HEK293 (cell line): ENCODE results near the gene RTBDN.
A peak's percentile ranks its signal among the peaks of the same experiment; 100 is the strongest.

Source experiments
- GFI1B ChIP-seq: fragments of 450-650 bp; formaldehyde crosslinking; IDR thresholded peaks from 2 replicates; pipeline ENCODE4 v1.5.1; 2016; ENCODE audit warnings: missing biosample characterization, missing genetic modification characterization
- GLIS1 ChIP-seq: fragments of 450-650 bp; formaldehyde crosslinking; IDR thresholded peaks from 2 replicates; pipeline ENCODE4 v1.5.1; 2016; ENCODE audit warnings: missing biosample characterization, missing genetic modification characterization
- IKZF3 ChIP-seq: fragments of 450-650 bp; IDR thresholded peaks from 2 replicates; pipeline ENCODE4 v1.5.0; 2018; ENCODE audit warnings: missing biosample characterization, mild to moderate bottlenecking, missing genetic modification characterization, moderate library complexity
- KLF8 ChIP-seq: fragments of 450-650 bp; formaldehyde crosslinking; IDR thresholded peaks from 2 replicates; pipeline ENCODE4 v1.5.1; 2016; ENCODE audit warnings: missing biosample characterization, missing genetic modification characterization
- MEIS1 ChIP-seq: sonication (generic); formaldehyde crosslinking; IDR thresholded peaks from 2 replicates; pipeline ENCODE4 v1.8.1; 2022; ENCODE audit warnings: missing genetic modification reagents, mild to moderate bottlenecking, borderline replicate concordance
- TRIM28 ChIP-seq: IDR thresholded peaks from 2 replicates; pipeline ENCODE4 v1.6.1; 2011; ENCODE audit warnings: low read length, control low read depth, borderline replicate concordance
- YY1 ChIP-seq: fragments of 450-650 bp; formaldehyde crosslinking; IDR thresholded peaks from 2 replicates; pipeline ENCODE4 v1.5.1; 2018; ENCODE audit warnings: missing biosample characterization, missing genetic modification characterization
- ZBTB1 ChIP-seq: fragments of 450-650 bp; formaldehyde crosslinking; IDR thresholded peaks from 2 replicates; pipeline ENCODE4 v1.5.1; 2016; ENCODE audit warnings: missing biosample characterization, missing genetic modification characterization
- ZBTB17 ChIP-seq: fragments of 450-650 bp; formaldehyde crosslinking; IDR thresholded peaks from 2 replicates; pipeline ENCODE4 v1.5.1; 2016; ENCODE audit warnings: missing biosample characterization, missing genetic modification characterization
- ZFP69B ChIP-seq: fragments of 450-650 bp; formaldehyde crosslinking; IDR thresholded peaks from 2 replicates; pipeline ENCODE4 v1.5.1; 2016; ENCODE audit warnings: missing biosample characterization, missing genetic modification characterization
- ZNF157 ChIP-seq: fragments of 450-650 bp; formaldehyde crosslinking; IDR thresholded peaks from 2 replicates; pipeline ENCODE4 v1.5.1; 2016; ENCODE audit warnings: missing biosample characterization, missing genetic modification characterization
- ZNF350 ChIP-seq: fragments of 450-650 bp; formaldehyde crosslinking; IDR thresholded peaks from 2 replicates; pipeline ENCODE4 v1.5.0; 2017; ENCODE audit warnings: missing biosample characterization, mild to moderate bottlenecking, missing genetic modification characterization
- ZNF433 ChIP-seq: fragments of 450-650 bp; formaldehyde crosslinking; IDR thresholded peaks from 2 replicates; pipeline ENCODE4 v1.5.1; 2016; ENCODE audit warnings: missing biosample characterization, missing genetic modification characterization, low read depth
- ZNF660 ChIP-seq: fragments of 450-650 bp; IDR thresholded peaks from 2 replicates; pipeline ENCODE4 v1.5.1; 2018; ENCODE audit warnings: missing biosample characterization, mild to moderate bottlenecking, missing genetic modification characterization
- ZNF837 ChIP-seq: fragments of 450-650 bp; formaldehyde crosslinking; IDR thresholded peaks from 2 replicates; pipeline ENCODE4 v1.5.1; 2016; ENCODE audit warnings: missing biosample characterization, missing genetic modification characterization
- ZNF843 ChIP-seq: fragments of 450-650 bp; formaldehyde crosslinking; IDR thresholded peaks from 2 replicates; pipeline ENCODE4 v1.5.1; 2016; ENCODE audit warnings: missing biosample characterization, missing genetic modification characterization
- ZSCAN16 ChIP-seq: fragments of 450-650 bp; formaldehyde crosslinking; IDR thresholded peaks from 2 replicates; pipeline ENCODE4 v1.5.1; 2016; ENCODE audit warnings: missing biosample characterization, missing genetic modification characterization
- TF ChIP-seq, protein P1 (sequence below): fragments of 450-650 bp; formaldehyde crosslinking; IDR thresholded peaks from 2 replicates; pipeline ENCODE4 v1.5.1; 2016; ENCODE audit warnings: missing biosample characterization, missing genetic modification characterization, borderline replicate concordance
- TF ChIP-seq, protein P2 (sequence below): fragments of 450-650 bp; formaldehyde crosslinking; IDR thresholded peaks from 2 replicates; pipeline ENCODE4 v1.5.1; 2016; ENCODE audit warnings: missing biosample characterization, missing genetic modification characterization
- TF ChIP-seq, protein P3 (sequence below): fragments of 450-650 bp; formaldehyde crosslinking; IDR thresholded peaks from 2 replicates; pipeline ENCODE4 v1.5.1; 2016; ENCODE audit warnings: missing biosample characterization, missing genetic modification characterization
- TF ChIP-seq, protein P4 (sequence below): fragments of 450-650 bp; formaldehyde crosslinking; IDR thresholded peaks from 2 replicates; pipeline ENCODE4 v1.5.1; 2016; ENCODE audit warnings: missing biosample characterization, missing genetic modification characterization, borderline replicate concordance
- TF ChIP-seq, protein P5 (sequence below): fragments of 450-650 bp; formaldehyde crosslinking; conservative IDR thresholded peaks from 2 replicates; pipeline ENCODE4 v1.5.1; 2016; ENCODE audit warnings: low read depth, missing biosample characterization, missing genetic modification characterization
- TF ChIP-seq, protein P6 (sequence below): fragments of 450-650 bp; formaldehyde crosslinking; IDR thresholded peaks from 2 replicates; pipeline ENCODE4 v1.5.1; 2016; ENCODE audit warnings: missing biosample characterization, missing genetic modification characterization
- TF ChIP-seq, protein P7 (sequence below): fragments of 450-650 bp; formaldehyde crosslinking; IDR thresholded peaks from 2 replicates; pipeline ENCODE4 v1.5.1; 2016; ENCODE audit warnings: missing biosample characterization, missing genetic modification characterization

Gene RTBDN

DNA sequence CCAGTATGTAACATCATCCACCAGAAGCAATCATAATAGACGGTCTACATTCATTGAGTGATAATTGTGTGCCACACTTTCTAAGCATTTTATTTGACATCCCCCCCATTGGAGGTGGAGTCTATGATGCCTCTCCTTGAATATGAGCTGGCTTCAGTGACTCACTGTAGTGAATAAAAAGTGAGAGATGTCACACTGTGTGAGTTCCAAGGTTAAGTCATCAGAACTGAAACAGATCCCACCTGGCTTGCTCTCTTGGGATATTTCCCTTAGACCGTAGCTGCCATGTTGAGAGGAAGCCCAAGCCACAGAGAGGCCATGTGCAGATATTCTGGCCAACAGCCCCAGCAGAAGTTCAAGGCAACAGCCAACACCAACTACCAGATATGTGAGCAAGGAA is 12.6 kb downstream of the RTBDN start (continued):
- TF ChIP-seq, protein P1, sequence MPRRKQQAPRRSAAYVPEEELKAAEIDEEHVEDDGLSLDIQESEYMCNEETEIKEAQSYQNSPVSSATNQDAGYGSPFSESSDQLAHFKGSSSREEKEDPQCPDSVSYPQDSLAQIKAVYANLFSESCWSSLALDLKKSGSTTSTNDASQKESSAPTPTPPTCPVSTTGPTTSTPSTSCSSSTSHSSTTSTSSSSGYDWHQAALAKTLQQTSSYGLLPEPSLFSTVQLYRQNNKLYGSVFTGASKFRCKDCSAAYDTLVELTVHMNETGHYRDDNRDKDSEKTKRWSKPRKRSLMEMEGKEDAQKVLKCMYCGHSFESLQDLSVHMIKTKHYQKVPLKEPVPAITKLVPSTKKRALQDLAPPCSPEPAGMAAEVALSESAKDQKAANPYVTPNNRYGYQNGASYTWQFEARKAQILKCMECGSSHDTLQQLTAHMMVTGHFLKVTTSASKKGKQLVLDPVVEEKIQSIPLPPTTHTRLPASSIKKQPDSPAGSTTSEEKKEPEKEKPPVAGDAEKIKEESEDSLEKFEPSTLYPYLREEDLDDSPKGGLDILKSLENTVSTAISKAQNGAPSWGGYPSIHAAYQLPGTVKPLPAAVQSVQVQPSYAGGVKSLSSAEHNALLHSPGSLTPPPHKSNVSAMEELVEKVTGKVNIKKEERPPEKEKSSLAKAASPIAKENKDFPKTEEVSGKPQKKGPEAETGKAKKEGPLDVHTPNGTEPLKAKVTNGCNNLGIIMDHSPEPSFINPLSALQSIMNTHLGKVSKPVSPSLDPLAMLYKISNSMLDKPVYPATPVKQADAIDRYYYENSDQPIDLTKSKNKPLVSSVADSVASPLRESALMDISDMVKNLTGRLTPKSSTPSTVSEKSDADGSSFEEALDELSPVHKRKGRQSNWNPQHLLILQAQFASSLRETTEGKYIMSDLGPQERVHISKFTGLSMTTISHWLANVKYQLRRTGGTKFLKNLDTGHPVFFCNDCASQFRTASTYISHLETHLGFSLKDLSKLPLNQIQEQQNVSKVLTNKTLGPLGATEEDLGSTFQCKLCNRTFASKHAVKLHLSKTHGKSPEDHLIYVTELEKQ (tag by site-specific recombination), result no peak
- TF ChIP-seq ZNF433 (no peak), ZNF660 (no peak), ZNF837 (tag by site-specific recombination) (no peak), IKZF3 (tag by site-specific recombination) (peak; percentile 34; the same call in 1 of the 2 replicates), ZNF157 (tag by site-specific recombination) (no peak), MEIS1 (no peak), ZBTB17 (peak; percentile 27; the same call in 1 of the 2 replicates), ZBTB1 (no peak), GLIS1 (tag by site-specific recombination) (peak; percentile 34; the same call in 1 of the 2 replicates), YY1 (tag by site-specific recombination) (peak; percentile 52; the same call in 1 of the 2 replicates), ZSCAN16 (tag by site-specific recombination) (no peak), GFI1B (no peak), ZFP69B (tag by site-specific recombination) (no peak), KLF8 (tag by site-specific recombination) (no peak; the same call in 1 of the 2 replicates), ZNF350 (tag by site-specific recombination) (no peak), ZNF843 (tag by site-specific recombination) (no peak), TRIM28 (no peak)
- TF ChIP-seq, protein P2, sequence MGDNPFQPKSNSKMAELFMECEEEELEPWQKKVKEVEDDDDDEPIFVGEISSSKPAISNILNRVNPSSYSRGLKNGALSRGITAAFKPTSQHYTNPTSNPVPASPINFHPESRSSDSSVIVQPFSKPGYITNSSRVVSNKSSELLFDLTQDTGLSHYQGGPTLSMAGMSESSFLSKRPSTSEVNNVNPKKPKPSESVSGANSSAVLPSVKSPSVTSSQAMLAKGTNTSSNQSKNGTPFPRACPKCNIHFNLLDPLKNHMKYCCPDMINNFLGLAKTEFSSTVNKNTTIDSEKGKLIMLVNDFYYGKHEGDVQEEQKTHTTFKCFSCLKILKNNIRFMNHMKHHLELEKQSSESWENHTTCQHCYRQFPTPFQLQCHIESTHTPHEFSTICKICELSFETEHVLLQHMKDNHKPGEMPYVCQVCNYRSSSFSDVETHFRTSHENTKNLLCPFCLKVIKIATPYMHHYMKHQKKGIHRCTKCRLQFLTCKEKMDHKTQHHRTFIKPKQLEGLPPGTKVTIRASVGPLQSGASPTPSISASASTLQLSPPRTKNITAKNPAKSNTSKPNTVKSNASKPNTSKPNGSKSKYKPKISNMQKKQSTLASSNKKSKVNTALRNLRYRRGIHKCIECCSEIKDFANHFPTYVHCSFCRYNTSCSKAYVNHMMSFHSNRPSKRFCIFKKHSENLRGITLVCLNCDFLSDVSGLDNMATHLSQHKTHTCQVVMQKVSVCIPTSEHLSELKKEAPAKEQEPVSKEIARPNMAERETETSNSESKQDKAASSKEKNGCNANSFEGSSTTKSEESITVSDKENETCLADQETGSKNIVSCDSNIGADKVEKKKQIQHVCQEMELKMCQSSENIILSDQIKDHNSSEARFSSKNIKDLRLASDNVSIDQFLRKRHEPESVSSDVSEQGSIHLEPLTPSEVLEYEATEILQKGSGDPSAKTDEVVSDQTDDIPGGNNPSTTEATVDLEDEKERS (tag by site-specific recombination), result peak; percentile 94; the same call in 1 of the 2 replicates
- TF ChIP-seq, protein P3, sequence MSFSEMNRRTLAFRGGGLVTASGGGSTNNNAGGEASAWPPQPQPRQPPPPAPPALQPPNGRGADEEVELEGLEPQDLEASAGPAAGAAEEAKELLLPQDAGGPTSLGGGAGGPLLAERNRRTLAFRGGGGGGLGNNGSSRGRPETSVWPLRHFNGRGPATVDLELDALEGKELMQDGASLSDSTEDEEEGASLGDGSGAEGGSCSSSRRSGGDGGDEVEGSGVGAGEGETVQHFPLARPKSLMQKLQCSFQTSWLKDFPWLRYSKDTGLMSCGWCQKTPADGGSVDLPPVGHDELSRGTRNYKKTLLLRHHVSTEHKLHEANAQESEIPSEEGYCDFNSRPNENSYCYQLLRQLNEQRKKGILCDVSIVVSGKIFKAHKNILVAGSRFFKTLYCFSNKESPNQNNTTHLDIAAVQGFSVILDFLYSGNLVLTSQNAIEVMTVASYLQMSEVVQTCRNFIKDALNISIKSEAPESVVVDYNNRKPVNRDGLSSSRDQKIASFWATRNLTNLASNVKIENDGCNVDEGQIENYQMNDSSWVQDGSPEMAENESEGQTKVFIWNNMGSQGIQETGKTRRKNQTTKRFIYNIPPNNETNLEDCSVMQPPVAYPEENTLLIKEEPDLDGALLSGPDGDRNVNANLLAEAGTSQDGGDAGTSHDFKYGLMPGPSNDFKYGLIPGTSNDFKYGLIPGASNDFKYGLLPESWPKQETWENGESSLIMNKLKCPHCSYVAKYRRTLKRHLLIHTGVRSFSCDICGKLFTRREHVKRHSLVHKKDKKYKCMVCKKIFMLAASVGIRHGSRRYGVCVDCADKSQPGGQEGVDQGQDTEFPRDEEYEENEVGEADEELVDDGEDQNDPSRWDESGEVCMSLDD, result no peak
- TF ChIP-seq, protein P4, sequence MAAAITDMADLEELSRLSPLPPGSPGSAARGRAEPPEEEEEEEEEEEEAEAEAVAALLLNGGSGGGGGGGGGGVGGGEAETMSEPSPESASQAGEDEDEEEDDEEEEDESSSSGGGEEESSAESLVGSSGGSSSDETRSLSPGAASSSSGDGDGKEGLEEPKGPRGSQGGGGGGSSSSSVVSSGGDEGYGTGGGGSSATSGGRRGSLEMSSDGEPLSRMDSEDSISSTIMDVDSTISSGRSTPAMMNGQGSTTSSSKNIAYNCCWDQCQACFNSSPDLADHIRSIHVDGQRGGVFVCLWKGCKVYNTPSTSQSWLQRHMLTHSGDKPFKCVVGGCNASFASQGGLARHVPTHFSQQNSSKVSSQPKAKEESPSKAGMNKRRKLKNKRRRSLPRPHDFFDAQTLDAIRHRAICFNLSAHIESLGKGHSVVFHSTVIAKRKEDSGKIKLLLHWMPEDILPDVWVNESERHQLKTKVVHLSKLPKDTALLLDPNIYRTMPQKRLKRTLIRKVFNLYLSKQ, result no peak
- TF ChIP-seq, protein P5, sequence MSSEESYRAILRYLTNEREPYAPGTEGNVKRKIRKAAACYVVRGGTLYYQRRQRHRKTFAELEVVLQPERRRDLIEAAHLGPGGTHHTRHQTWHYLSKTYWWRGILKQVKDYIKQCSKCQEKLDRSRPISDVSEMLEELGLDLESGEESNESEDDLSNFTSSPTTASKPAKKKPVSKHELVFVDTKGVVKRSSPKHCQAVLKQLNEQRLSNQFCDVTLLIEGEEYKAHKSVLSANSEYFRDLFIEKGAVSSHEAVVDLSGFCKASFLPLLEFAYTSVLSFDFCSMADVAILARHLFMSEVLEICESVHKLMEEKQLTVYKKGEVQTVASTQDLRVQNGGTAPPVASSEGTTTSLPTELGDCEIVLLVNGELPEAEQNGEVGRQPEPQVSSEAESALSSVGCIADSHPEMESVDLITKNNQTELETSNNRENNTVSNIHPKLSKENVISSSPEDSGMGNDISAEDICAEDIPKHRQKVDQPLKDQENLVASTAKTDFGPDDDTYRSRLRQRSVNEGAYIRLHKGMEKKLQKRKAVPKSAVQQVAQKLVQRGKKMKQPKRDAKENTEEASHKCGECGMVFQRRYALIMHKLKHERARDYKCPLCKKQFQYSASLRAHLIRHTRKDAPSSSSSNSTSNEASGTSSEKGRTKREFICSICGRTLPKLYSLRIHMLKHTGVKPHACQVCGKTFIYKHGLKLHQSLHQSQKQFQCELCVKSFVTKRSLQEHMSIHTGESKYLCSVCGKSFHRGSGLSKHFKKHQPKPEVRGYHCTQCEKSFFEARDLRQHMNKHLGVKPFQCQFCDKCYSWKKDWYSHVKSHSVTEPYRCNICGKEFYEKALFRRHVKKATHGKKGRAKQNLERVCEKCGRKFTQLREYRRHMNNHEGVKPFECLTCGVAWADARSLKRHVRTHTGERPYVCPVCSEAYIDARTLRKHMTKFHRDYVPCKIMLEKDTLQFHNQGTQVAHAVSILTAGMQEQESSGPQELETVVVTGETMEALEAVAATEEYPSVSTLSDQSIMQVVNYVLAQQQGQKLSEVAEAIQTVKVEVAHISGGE (tag by site-specific recombination), result no peak
- TF ChIP-seq, protein P6, sequence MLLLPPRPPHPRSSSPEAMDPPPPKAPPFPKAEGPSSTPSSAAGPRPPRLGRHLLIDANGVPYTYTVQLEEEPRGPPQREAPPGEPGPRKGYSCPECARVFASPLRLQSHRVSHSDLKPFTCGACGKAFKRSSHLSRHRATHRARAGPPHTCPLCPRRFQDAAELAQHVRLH (tag by site-specific recombination), result no peak
- TF ChIP-seq, protein P7, sequence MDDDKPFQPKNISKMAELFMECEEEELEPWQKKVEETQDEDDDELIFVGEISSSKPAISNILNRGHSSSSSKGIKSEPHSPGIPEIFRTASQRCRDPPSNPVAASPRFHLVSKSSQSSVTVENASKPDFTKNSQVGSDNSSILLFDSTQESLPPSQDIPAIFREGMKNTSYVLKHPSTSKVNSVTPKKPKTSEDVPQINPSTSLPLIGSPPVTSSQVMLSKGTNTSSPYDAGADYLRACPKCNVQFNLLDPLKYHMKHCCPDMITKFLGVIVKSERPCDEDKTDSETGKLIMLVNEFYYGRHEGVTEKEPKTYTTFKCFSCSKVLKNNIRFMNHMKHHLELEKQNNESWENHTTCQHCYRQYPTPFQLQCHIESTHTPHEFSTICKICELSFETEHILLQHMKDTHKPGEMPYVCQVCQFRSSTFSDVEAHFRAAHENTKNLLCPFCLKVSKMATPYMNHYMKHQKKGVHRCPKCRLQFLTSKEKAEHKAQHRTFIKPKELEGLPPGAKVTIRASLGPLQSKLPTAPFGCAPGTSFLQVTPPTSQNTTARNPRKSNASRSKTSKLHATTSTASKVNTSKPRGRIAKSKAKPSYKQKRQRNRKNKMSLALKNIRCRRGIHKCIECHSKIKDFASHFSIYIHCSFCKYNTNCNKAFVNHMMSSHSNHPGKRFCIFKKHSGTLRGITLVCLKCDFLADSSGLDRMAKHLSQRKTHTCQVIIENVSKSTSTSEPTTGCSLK (tag by site-specific recombination), result no peak
